Endothelial cell of umbilical vein (primary cell): Measurements from ENCODE around the gene XPO6. TPM values are rescaled to one million over a fixed set of nuclear protein-coding genes. Genes with fewer than 3 reads are reported as not detected.

Experiments used
- BruUV-seq: library from RNA; stranded (reverse); fragments of 400-500 nt; replicated peaks from 2 replicates; lab custom pipeline; 2021; lab: Mats Ljungman, UMichigan
- CTCF ChIA-PET: fragments of 300-600, 350-600 bp; sonication (Branson Sonifier 250); formaldehyde crosslinking; loops from one replicate; lab custom pipeline; 2021; ENCODE audit warnings: antibody characterized with exemption, inconsistent platforms; lab: Charles Lee
- POLR2A ChIA-PET: fragments of 300-600, 350-600 bp; sonication (Branson Sonifier 250); formaldehyde crosslinking; loops from one replicate; lab custom pipeline; 2021; ENCODE audit warnings: antibody characterized with exemption, inconsistent platforms; lab: Charles Lee
- DNase-seq: peaks from one replicate; pipeline ENCODE4 v3.0.0-alpha.2; 2011; ENCODE audit warnings: low read depth, low spot score
- FAIRE-seq: peaks from 2 replicates; lab custom pipeline; 2011; peaks lifted over from hg19 to GRCh38; lab: Jason Lieb, UNC
- H2AFZ ChIP-seq: 2 replicates; pipeline ENCODE4 v1.6.0; 2012; ENCODE audit warnings: low read depth, low read length, control low read depth, inconsistent platforms
- H3K27ac ChIP-seq: 2 replicates; pipeline ENCODE4 v1.5.1; 2011; ENCODE audit warnings: low read depth, mild to moderate bottlenecking, control low read depth, low read length, moderate library complexity; ENCODE audit not compliant: insufficient read depth
- H3K27me3 ChIP-seq, 2 experiments: 2 replicates each; pipeline versions ENCODE4 v1.6.0 to v1.6.1; 2011; ENCODE audit warnings: low read length in 2 of 2, mixed read lengths in 1 of 2; ENCODE audit not compliant: control insufficient read depth in 2 of 2, insufficient read depth in 2 of 2
- H3K36me3 ChIP-seq, 2 experiments: 2 replicates in 1 of 2; 3 replicates in 1 of 2; pipeline ENCODE4 v1.5.1; 2011; ENCODE audit warnings: low read length in 2 of 2, mild to moderate bottlenecking in 1 of 2, moderate library complexity in 1 of 2; ENCODE audit not compliant: control insufficient read depth in 2 of 2, insufficient read depth in 2 of 2; ENCODE audit errors: extremely low read depth in 1 of 2
- H3K4me1 ChIP-seq: 3 replicates; pipeline ENCODE4 v1.5.1; 2011; ENCODE audit warnings: mild to moderate bottlenecking, low read length; ENCODE audit not compliant: control insufficient read depth, insufficient read depth; ENCODE audit errors: extremely low read depth
- H3K4me2 ChIP-seq: 2 replicates; pipeline ENCODE4 v1.6.1; 2011; ENCODE audit warnings: low read length, control low read depth, mixed read lengths; ENCODE audit not compliant: insufficient read depth
- H3K4me3 ChIP-seq, 3 experiments: fragments of 200-600 bp in 1 of 3; sonication (generic), shearing (Covaris generic) in 1 of 3; replicated peaks in 1 of 3; 2 replicates each; pipeline ENCODE4 v1.5.1; 2011 to 2016; ENCODE audit warnings: control low read depth in 3 of 3, low read length in 3 of 3, mild to moderate bottlenecking in 2 of 3, inconsistent platforms in 1 of 3, low read depth in 1 of 3, moderate library complexity in 1 of 3; ENCODE audit not compliant: insufficient read depth in 1 of 3
- H3K79me2 ChIP-seq: 2 replicates; pipeline ENCODE4 v1.6.0; 2012; ENCODE audit warnings: low read length, inconsistent platforms; ENCODE audit not compliant: control insufficient read depth, insufficient read depth
- H3K9ac ChIP-seq: replicated peaks from 2 replicates; pipeline ENCODE3; 2011; ENCODE audit warnings: low read length, control low read depth; ENCODE audit not compliant: insufficient read depth; ENCODE audit errors: extremely low read depth
- H3K9me1 ChIP-seq: replicated peaks from 3 replicates; pipeline ENCODE4 v1.6.0; 2011; ENCODE audit warnings: mild to moderate bottlenecking, low read length; ENCODE audit not compliant: control insufficient read depth, insufficient read depth; ENCODE audit errors: extremely low read depth
- H3K9me3 ChIP-seq: replicated peaks from 2 replicates; pipeline ENCODE4 v1.5.1; 2012; ENCODE audit warnings: low read length, inconsistent platforms; ENCODE audit not compliant: control insufficient read depth, insufficient read depth
- H4K20me1 ChIP-seq: replicated peaks from 2 replicates; pipeline ENCODE3; 2011; ENCODE audit warnings: mild to moderate bottlenecking, low read length; ENCODE audit not compliant: control insufficient read depth, insufficient read depth; ENCODE audit errors: extremely low read depth
- CTCF ChIP-seq, 2 donors: IDR thresholded peaks; 1 replicate in 1 of 2; 2 replicates in 1 of 2; pipeline ENCODE4 v1.5.1; 2011; ENCODE audit warnings: low read length in 2 of 2, mild to moderate bottlenecking in 2 of 2, moderate library complexity in 2 of 2, control low read depth in 1 of 2, inconsistent platforms in 1 of 2, low read depth in 1 of 2; ENCODE audit not compliant: insufficient read depth in 1 of 2; ENCODE audit errors: extremely low read depth in 1 of 2
- EZH2 ChIP-seq: IDR thresholded peaks from 2 replicates; pipeline ENCODE4 v1.6.1; 2012; ENCODE audit warnings: borderline replicate concordance, low read depth, mild to moderate bottlenecking, moderate library complexity, low read length, inconsistent platforms; ENCODE audit not compliant: severe bottlenecking
- FOS ChIP-seq: IDR thresholded peaks from 2 replicates; pipeline ENCODE4 v1.6.1; 2011; ENCODE audit warnings: mild to moderate bottlenecking, low read length, moderate library complexity, borderline replicate concordance; ENCODE audit not compliant: insufficient read depth
- GATA2 ChIP-seq: IDR thresholded peaks from 2 replicates; pipeline ENCODE4 v1.7.0; 2011; ENCODE audit warnings: low read depth, mild to moderate bottlenecking, moderate library complexity, mixed read lengths, low read length; ENCODE audit not compliant: insufficient read length, insufficient read depth
- JUN ChIP-seq: IDR thresholded peaks from 2 replicates; pipeline ENCODE4 v1.6.1; 2011; ENCODE audit warnings: borderline replicate concordance, low read depth; ENCODE audit not compliant: insufficient read length, insufficient read depth
- MAX ChIP-seq: IDR thresholded peaks from 2 replicates; pipeline ENCODE4 v1.6.1; 2011; ENCODE audit not compliant: insufficient read depth, insufficient read length
- MYC ChIP-seq: IDR thresholded peaks from one replicate; pipeline ENCODE4 v1.6.1; 2011; ENCODE audit warnings: mild to moderate bottlenecking, low read depth, low read length
- POLR2A ChIP-seq: IDR thresholded peaks from 2 replicates; pipeline ENCODE4 v1.6.1; 2012; ENCODE audit warnings: low read depth, mild to moderate bottlenecking, control low read depth, low read length
- POLR2AphosphoS5 ChIP-seq: IDR thresholded peaks from 2 replicates; pipeline ENCODE4 v1.6.1; 2012; ENCODE audit warnings: low read depth, mild to moderate bottlenecking, control low read depth, low read length, moderate library complexity; ENCODE audit not compliant: insufficient read depth
- dilution Hi-C: fragments of 300-500 bp; cut with MboI; formaldehyde crosslinking; loops from one replicate; pipeline ENCODE4 v1.15.0; 2019; ENCODE audit warnings: low sequenced_read_pairs; ENCODE audit not compliant: extremely low pct_ligation_motif_present
- intact Hi-C: fragments of 100-400 bp; cut with micrococcal nuclease; formaldehyde crosslinking; loops from one replicate; pipeline ENCODE4 v1.10.0; 2022
- polyA plus RNA-seq, 4 experiments: library from polyadenylated mRNA; depleted of rRNA in 3 of 4; stranded (reverse) in 3 of 4; unstranded in 1 of 4; fragments of >200 nt; gene quantifications; 2 replicates each; pipeline versions ENCODE4 v1.2.1 to v1.2.3, GENCODE V29; 2011 to 2012; ENCODE audit warnings: missing spikeins in 1 of 4
- total RNA-seq: library from RNA; stranded (reverse); gene quantifications from 2 replicates; pipeline ENCODE4 v1.2.3, GENCODE V29; 2021

Gene XPO6
- total and polyA plus RNA-seq, 2 donors (not counting 3 experiments of a cell fraction or from before 2014, with no cell fraction given): 170 to 272 TPM

- Histone ChIP-seq H3K4me2 (no peak overlapping the region), H2AFZ (no peak overlapping the region), H3K27me3 (no peaks in the 10 kb centered on the region), H3K36me3 (peaks cover 2% of the 10 kb centered on the region in 2 experiments), H3K9ac (no peak overlapping the region), H3K9me3 (no peaks in the 10 kb centered on the region), H3K79me2 (peaks cover 100% of the 10 kb centered on the region), H3K9me1 (peaks cover 3% of the 10 kb centered on the region), H4K20me1 (peaks cover 13% of the 10 kb centered on the region), H3K4me3 (no peak overlapping the region), H3K27ac (no peak overlapping the region), H3K4me1 (peaks cover 6% of the 10 kb centered on the region)
- TF ChIP-seq EZH2: no peak
- no peak for TF ChIP-seq MAX
- TF ChIP-seq POLR2AphosphoS5: no peak
- TF ChIP-seq POLR2A: no peak
- TF ChIP-seq JUN: no peak
- TF ChIP-seq MYC: no peak
- no peak for TF ChIP-seq CTCF (IDR thresholded peaks at IDR 0.05; ENCODE audit: extremely low read depth in 1 of 2, insufficient read depth in 1 of 2, low read depth in 1 of 2, low read length in 2 of 2)
- no peak for TF ChIP-seq GATA2
- no peak for TF ChIP-seq FOS
- BruUV-seq: no TSS peak
- FAIRE-seq (no peak), DNase-seq (no peak)
- dilution Hi-C loops (no loop called here), intact Hi-C loops (loop anchor here (1.0 kb wide), 1 partner anchor 16 kb away; no protein-coding TSS in a partner anchor)
- ChIA-PET POLR2A (no interaction called here), CTCF (interaction anchor here (1.0 kb wide), 1 partner anchor 19 kb away, joined by 3 read pairs; no protein-coding TSS in a partner anchor)
Observed at GRCh38 chr16:28186752-28187151, 25.0 kb downstream of the XPO6 start.
